ENCODE measurements around the gene HSPA12A.

Gene HSPA12A

GRCh38 chr10:116742367-116743265, at the start of gene HSPA12A:
HSPA12A (minus strand) TSS chr10:116742566; CDS start chr10:116742469, 97 bp downstream.
- no peak for DNase-seq

- no peak for DNase-seq
These were observed 48.9 kb upstream of the HSPA12A start for GRCh38 chr10:116791241-116791640.

DNA sequence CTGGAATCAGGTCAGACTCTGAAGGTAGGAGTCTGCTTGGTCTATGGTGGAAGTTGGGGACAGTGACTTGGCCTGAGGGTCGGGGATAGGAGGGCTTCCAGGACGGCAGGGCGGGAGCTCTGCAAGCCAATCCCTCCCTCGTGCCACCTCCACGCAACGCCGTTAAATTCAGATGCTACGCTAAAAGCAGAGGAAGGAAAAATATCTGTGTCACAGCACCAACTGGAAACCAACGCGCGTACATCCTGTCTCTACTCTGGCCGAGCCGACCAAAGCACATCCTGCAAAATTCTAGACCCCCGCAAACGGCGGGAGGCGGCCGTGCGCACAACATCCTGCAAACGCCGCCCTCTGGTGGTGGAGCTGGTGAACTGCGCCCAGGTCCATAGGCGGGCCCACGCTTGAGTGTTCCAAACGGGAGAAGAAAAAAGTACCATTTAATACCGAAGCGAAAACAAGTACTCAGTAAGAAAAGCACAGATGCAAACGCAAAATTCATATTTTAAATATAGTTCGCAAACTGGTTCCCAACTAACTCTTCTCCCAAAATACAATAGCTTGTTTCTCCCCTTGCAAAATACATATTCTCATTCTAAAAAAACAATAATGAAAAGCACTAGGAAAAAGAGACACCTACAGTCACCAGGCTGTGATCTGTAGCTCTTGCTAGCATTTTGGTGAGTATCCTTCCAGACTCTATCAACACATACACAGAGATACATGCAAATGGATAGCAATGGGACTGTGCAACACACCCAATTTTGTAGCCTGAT, 45.7 kb upstream of the HSPA12A start:
- DNase-seq: peak in 1 of 2 experiments; percentile 40

GRCh38 chr10:116787053-116787659, 44.8 kb upstream of the HSPA12A start:
- DNase-seq: no peak

GRCh38 chr10:116785867-116786266, 43.5 kb upstream of the HSPA12A start:
- no peak for DNase-seq

- no peak for DNase-seq
These were observed 42.9 kb upstream of the HSPA12A start for GRCh38 chr10:116785282-116785681.

DNA sequence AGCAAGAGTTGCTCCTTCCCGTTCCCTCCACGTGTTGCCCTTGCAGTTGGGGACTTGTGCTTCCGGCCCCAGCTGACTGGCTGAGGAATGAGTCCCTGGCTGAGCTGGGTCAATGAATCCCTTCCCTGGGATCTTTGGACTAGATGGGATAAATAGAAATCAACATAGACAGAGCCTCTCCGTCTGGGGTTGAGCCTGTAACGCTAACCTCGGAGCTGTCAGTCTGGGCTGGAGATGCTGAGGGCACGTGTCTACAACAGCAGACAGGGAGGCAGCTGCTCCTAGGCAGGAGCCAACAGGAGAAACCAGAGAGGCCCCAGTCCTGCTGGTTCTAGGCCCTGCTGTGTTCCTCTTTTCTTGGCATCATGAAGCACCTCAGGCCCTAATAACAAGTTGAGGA, 42.3 kb upstream of the HSPA12A start:
- DNase-seq: no peak

GRCh38 chr10:116784035-116784434, 41.7 kb upstream of the HSPA12A start:
- no peak for DNase-seq

DNA sequence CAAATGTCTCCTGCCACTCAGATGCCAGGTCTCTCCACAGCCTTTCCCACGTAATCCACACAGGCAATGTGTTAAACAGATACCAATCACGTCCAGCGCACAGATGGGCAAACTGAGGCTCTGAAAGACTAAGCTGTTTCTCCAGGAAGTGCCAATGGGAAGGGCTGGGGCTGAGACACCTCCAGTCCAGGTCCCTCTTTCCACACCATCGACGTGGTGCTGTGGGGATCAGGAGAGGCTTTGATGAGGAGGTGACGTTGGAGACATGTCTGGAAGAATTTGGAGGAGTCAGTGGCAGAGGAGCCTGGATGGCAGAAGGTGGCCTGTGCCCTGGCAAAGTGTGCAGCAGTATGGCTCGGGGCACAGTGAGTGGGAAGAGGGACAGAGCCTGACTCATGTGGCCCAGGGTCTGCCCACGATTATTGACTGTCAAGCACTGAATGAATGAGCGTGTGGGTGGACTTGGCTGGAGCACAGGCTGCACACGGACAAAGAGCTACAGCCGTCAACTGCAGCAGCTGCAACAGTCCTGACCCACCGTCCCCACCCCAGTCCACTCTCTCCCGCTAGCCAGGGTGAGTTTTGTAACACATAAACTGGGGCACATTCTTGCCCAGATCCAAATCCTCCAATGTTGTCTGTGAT, 40.8 kb upstream of the HSPA12A start:
- DNase-seq: no peak

DNA sequence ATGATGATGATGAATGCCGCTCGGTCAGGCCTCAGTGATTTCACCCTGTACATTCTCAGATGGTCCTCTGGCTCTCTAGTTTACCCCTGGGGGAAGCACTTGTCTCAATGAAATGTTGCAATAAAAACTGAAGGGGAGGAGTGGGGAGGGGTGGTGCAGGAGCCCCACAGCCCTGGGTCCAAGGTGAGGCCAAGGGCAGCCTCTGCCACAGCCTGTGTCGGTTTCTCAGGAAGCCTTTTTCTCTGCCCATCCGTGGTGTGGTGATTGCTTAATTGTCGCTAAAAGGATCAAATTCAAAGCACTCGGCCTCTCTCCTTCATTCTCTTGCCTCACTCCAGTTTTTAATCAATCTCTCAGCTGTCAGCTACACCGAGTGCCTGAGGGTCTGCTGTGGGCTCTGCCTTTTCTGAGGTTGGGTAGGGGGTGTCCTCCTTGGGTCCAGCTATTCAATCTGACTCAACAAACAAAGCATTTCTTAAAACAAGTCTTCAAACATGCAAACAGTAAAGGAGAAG, 39.1 kb upstream of the HSPA12A start:
- no peak for DNase-seq

GRCh38 chr10:116780691-116781205, 38.4 kb upstream of the HSPA12A start:
- no peak for DNase-seq

- DNase-seq: no peak
These were observed 36.8 kb upstream of the HSPA12A start for GRCh38 chr10:116779076-116779687.

DNA sequence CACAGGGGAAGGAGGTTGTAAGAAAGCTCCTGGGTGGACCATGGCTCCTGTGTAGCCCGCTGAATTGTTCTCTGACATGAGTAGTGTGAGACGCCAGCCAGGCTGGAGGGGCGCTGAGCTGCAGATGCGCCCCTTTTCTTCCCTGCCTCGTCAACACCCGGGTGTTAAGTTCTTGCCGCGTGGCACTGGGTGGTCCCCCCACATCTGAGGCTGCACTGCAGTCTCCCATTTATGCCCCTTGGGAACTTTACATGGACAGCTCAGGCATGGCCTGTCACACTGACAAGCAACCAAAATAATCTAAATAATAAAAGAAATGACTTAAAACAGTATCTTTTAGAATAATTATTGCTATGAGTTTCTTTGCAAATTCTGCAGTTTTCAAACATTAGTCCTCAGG, 34.6 kb upstream of the HSPA12A start:
- no peak for DNase-seq

- DNase-seq: no peak
These were observed 33.4 kb upstream of the HSPA12A start for GRCh38 chr10:116775488-116776400.

DNA sequence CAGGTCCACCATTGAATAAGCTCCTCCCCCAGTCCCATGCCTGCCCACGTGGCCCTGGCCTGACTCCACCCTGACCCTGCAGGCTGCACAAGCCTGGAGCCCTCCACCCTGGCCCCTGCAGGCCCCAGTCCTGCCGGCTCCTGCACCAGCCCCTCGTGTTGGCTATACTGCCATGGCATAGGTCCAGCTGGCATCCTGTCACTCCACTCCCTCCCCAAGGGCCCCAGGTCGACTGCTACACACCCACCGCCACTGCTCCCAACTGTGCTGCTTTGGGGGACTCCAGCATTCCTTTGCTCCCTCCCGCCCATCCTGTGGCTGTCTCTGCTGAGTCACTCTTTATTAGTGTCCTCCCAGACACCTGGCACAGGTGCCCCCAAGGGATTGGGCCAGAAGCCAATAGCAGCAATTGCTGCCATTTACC, 32.4 kb upstream of the HSPA12A start:
- DNase-seq: no peak

DNA sequence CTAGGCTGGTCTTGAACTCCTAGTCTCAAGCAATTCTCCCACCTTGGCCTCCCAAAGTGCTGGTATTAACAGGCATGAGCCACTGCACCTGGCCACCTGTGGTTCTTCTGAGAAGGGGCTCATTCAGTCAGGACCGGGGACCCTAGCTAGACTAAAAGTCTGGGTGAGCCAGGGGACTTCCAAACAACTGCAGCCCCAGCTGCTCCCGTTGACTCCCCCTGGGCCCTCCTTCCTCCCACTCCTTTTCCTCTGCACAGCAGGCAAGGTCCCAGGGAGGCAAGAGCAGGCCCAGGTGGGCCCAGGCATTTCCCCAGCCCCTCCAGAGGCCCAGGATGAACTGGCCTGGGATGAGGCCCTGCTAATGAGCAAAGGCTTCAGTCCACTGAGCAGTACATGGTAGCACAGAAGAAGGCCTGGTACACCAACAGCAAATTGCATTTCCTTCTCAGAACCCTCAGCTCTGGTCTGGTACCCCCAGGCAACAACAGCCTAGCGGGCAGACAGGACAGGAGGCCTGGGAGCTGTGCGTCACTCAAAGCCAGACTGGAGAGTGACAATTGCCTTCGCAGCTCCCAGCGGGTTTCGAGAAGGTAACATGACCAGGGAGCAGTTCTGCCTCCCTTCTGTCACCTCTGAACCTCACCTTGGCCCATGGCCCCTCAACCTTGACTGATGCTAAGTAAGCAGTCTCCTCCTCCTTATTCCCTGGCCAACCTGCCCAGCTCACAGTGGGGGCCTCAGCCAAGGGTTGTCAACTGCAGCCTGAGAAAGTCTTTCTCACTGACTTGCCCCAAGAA, 30.7 kb upstream of the HSPA12A start:
- no peak for DNase-seq

GRCh38 chr10:116771959-116772585, 29.7 kb upstream of the HSPA12A start:
- DNase-seq: no peak

- DNase-seq: no peak
These were observed 29.0 kb upstream of the HSPA12A start for GRCh38 chr10:116771101-116771958.

- no peak for DNase-seq
These were observed 27.9 kb upstream of the HSPA12A start for GRCh38 chr10:116770281-116770680.

Data from cerebellar nuclear complex (tissue), 1 donor.